NCI-H187 treated with DMSO at 0.1 percent for 48 hours (cell line): ENCODE results near the gene PPP3CB.

ENCODE experiments used
- DNase-seq: peaks from one replicate; lab custom pipeline; 2025; lab: John Stamatoyannopoulos, UW

PPP3CB gene

GRCh38 chr10:73495884-73496674 lies at the start of gene PPP3CB:
Gene PPP3CB, minus strand, starts transcription at chr10:73496024. Its CDS starts 135 bp downstream, at chr10:73495889.
- DNase-seq: peak; percentile 47

GRCh38 chr10:73545357-73545756 lies 49.5 kb upstream of the PPP3CB start:
- DNase-seq: no peak

GRCh38 chr10:73537709-73538108 lies 41.9 kb upstream of the PPP3CB start:
- DNase-seq: no peak

DNA sequence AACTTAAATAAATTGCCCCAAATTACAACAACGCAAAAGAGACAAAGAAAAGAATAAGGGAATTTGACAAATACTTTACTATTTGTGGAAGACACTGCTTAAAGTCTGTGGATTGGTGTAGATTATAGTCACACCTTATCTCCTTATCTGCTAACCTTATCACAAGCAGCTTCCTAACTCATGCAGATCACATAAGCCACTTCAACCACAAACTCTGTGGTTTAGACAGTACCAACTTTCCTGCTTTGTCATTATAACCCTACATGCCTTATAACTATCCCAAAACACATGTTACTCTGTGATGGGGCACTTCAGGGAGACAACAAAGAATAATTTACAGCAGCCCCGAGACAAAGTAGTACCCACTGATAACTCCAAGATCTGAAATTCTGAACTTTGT lies 41.5 kb upstream of the PPP3CB start:
- DNase-seq: no peak

DNA sequence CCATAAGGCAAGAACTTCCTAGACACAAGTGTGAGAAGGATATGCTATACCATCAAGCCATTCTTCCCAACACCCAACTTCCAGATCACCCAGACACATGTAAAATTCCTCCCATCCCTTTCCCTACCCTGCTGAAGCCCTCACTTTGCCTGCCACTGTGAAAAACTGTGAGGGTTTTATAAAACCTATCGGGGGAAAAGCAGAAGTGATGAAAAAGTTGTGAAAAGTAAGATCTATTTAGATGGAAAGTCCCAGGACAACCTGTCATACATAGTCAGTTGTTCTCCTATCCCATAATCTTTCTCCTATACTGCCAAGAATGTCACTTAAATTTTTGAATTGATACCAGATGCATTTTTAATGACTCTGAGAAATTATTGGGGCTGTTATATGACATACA lies 39.0 kb upstream of the PPP3CB start:
- DNase-seq: no peak

DNA sequence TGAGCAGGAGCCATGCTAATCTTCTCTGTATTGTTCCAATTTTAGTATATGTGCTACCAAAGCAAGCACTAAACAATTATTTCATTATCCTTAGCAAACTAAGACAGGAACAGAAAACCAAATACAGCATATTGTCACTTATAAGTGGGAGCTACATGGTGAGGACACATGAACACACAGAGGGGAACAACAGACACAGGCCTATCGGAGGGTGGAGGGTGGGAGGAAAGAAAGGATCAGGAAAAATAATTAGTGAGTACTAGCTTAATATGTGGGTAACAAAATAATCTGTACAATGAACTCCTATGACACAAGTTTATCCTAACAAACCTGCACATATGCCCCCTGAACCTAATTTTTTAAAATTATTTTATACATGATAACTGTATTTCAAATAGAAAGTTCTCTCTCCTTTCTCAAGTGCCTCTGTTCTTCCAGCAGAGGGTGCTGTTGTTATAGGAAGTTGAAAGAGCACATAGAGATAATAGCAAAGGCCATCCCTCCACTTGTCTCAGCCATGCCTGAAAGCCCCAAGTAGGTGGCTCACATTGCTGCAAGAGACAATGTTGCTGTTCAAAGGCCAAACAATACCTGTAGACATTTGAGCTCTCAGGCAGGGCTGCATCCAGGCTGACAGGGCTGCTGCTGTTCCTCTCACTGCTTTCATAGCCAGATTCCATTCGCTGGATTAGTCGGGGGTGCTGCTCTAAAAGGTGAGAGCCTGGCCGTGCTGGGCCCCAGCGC lies 33.4 kb upstream of the PPP3CB start:
- peak; percentile 21 for DNase-seq

DNA sequence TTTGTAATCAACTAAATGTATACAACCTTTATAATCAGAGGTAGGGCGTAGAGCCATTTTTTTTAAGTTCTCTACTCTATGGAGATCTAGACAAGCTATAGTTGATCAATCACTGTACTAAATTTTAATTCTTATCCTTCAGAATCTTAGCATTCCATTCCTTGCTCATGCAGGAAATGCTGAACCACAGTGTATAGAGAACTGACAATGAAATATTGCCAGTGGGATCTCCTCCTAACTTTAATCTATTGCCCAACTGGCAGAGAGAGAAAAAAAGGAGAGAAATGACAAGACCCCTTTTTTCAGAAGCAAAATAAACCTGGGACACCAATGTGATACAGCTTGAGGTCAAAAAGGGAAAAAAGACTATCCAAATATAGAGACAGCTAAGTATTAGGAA lies 26.4 kb upstream of the PPP3CB start:
- no peak for DNase-seq

- DNase-seq: no peak
These were observed 23.5 kb upstream of the PPP3CB start for GRCh38 chr10:73519336-73519735.

DNA sequence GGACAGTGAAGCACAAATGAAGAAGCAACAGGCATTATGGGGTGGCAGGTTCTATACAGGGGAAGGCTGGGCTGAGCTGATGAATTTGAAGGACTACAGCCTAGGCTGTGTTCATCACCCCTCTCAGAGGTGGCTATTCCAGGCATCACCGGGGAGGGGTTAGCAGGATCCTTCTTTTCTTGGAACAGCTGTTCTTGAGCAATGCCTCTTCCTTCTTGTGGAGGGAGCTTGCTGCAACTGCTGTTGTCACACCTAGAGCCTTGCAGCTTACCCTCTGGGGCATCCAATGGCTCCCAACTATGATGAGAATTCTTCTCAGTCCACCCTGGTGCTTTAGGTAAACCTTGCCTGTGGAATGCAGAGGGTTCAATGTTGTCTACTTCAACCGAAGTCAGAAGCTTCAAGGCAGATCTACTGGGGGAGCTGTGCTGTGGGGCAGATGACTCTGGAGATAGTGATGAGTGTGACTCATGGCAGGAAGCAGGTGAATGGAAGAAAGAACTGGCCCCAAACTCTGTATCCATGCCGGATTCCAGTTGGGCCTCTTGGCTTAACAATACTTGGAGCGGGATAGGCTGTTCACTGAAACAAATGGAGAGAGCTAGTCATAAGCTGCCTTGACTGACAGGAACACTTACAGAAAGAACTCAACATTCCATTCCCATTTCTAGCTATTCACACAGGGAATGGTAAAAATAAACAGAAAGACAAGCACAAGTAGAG lies 21.5 kb upstream of the PPP3CB start:
- DNase-seq: no peak

DNA sequence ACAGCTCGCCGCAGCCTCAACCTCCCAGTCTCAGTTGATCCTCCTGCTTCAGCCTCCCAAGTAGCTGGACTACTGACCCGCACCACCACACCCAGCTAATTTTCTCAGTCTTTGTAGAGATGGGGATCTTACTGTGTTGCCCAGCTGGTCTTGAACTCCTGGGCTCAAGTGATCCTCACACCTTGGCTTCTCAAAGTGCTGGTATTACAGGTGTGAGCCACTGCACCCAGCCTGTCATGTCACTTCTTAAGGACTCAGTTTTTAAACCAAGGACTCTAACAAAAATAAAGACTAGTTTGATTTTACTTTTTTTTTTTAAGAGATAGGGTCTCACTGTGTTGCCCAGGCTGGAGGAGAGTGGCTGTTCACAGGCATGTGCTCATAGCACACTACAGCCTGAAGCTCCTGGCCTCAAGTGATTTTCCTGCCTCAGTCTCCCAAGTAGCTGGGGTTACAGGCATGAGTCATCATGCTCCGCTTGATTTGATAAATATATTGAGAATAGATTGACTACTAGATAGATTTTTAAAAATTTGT lies 16.5 kb upstream of the PPP3CB start:
- no peak for DNase-seq

- DNase-seq: no peak
These were observed 13.9 kb upstream of the PPP3CB start for GRCh38 chr10:73509695-73510094.

DNA sequence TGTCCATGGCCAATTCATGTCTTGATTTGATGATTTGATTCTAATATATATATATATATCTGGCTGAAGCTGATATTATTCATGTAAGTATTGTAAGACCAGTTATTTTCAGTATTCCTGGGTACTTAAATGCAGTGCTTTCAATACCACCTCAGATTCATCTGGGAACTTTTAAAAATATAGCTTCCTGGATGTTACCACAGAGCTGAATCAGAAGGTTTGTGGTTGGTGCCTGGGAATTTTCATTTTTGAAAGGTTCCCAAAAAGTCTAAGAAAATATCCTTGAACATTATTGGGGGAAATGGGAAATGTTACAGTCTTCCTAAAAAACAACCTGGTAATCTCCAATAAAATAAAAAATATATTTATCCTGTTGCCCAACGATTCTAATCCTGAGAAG lies 10.7 kb upstream of the PPP3CB start:
- DNase-seq: no peak

- DNase-seq: no peak
These were observed 10.2 kb upstream of the PPP3CB start for GRCh38 chr10:73506074-73506473.

GRCh38 chr10:73503037-73503436 lies 7.2 kb upstream of the PPP3CB start:
- DNase-seq: no peak

DNA sequence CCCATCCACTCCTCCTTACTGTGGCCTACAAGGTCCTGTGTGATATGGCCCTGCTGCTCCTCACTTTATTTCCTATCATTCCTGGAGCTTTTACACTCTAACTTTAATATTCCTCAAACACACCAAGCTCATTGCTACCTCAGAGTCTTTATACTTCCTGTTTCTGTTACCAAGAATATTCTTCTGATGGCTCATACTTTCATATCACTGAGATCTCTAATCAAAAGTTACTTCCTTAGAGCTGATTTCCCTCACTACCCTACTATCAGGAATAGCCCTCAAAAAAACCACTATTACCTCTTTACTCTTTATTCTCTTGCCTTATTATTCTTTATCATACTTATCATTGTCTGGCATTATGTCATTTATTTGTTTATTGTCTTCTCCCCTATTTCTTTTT lies 5.8 kb upstream of the PPP3CB start:
- DNase-seq: no peak

DNA sequence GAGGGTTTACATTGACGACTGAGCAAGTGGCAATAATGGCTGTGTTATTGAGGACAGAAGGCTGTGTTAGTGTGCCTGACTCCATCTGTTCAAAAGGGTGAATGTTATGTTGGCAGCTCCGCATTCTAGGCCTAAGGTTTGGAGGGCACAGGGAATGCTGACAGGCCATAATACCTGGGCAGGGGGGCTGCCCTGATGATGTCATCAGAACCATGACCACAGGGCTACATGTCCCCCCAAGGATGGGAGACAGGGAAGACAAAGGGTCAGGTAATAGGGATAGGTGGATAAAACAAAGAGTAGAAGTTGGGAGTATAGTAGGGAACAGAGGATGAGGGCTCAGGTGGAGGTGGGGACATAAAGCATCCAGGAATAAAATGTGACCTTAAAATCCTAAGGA lies 1.8 kb upstream of the PPP3CB start:
- DNase-seq: no peak

DNA sequence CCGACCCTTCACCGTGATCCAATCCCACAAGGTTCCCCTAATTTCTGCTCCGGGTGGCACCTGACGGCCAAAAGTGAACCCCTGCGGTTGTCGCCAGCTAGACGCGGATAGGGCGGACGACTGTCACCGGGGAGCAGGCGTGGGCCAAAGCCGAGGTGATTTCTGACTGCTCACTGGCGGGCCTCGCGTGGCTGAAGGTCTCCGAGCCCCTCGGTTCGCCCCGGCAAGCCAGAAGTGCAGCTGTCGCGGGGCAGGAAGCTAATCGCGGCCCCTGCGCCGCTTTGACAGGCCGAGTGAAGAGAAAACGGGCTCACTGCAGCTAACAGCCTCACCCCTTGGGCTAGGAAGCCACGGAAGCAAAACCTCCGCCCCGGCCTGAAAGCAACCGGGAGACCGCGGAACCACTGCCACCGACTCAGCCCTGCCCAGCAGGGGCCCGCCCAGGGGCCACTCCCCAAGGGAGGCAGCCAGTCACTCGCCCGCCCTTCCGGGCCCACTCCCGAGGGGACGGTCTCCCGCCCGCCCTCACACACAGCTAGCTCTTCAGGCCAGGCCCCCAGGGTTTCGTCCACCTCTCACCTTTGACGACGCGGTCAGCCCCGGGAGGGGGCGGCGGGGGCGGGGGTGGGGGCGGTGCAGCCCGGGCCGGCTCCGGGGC lies 469 bp downstream of the PPP3CB start:
- DNase-seq: no peak

- DNase-seq: no peak
These were observed 973 bp downstream of the PPP3CB start for GRCh38 chr10:73494877-73495225.

DNA sequence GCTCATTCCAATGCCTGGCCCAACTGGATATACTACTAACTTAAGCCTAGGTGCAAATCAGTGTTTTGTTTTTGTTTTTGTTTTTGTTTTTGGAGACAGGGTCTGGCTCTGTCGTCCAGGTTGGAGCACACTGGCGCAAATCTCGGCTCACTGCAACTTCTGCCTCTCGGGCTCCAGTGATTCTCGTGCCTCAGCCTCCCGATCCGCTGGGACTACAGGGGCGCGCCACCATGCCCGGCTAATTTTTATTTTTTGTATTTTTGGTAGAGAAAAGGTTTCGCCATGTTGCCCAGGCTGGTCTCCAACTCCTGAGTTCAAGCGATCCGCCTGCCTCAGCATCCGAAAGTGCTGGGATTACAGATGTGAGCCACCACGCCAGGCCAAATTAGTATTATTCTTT lies 1.6 kb downstream of the PPP3CB start:
- no peak for DNase-seq

- no peak for DNase-seq
These were observed 2.0 kb downstream of the PPP3CB start for GRCh38 chr10:73493781-73494180.

GRCh38 chr10:73486601-73487000 lies 9.2 kb downstream of the PPP3CB start:
- no peak for DNase-seq

DNA sequence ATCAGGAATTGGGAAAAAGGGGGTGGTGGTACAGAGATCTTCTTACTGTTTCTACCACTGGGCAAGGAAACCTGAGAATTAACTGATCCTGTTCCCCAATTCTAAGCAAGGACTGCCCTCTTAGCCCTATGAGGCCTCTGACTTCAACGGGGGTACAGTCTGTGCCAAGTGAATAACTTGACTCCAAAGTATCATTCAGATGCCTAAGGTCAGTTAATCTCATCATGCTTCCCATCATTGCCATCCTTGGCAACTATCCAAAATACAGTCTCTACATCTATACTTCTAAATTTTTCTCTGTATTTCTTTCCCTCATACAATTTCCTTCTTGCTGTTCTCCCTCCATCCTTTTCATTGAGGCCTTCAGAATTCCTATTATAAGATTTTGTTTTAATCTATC lies 10.5 kb downstream of the PPP3CB start:
- no peak for DNase-seq
